K562 (cell line): ENCODE results near the gene NPC1L1. TPM values are rescaled to one million over a fixed set of nuclear protein-coding genes. Genes with fewer than 3 reads are reported as not detected.

ENCODE experiments used
- BCL6 ChIP-seq: fragments of 250-450 bp; sonication (Bioruptor Pico); IDR thresholded peaks from 2 replicates; pipeline ENCODE4 v1.4.0; 2020
- CBFA2T2 ChIP-seq: fragments of 450-650 bp; conservative IDR thresholded peaks from 2 replicates; pipeline ENCODE4 v1.6.1; 2017; ENCODE audit warnings: mild to moderate bottlenecking
- CBX2 ChIP-seq: fragments of 200-600 bp; sonication (generic); IDR thresholded peaks from one replicate; pipeline ENCODE4 v1.6.1; 2012; ENCODE audit warnings: mild to moderate bottlenecking, low read length, inconsistent platforms; ENCODE audit not compliant: insufficient read depth, poor library complexity, severe bottlenecking
- CEBPB ChIP-seq: fragments of 450-650 bp; IDR thresholded peaks from 2 replicates; pipeline ENCODE4 v1.6.1; 2016; ENCODE audit warnings: missing genetic modification characterization, missing compliant biosample characterization
- DNMT1 ChIP-seq: fragments of 450-650 bp; IDR thresholded peaks from 2 replicates; pipeline ENCODE4 v1.6.1; 2016; ENCODE audit warnings: antibody characterized with exemption, mild to moderate bottlenecking
- HSF4 ChIP-seq: fragments of 250-450 bp; sonication (Bioruptor Pico); IDR thresholded peaks from 2 replicates; pipeline ENCODE4 v2.1.2; 2022; ENCODE audit warnings: mild to moderate bottlenecking, moderate library complexity, borderline replicate concordance
- IRF2 ChIP-seq: sonication (generic); formaldehyde crosslinking; IDR thresholded peaks from 2 replicates; pipeline ENCODE4 v1.8.1; 2022; ENCODE audit warnings: mild to moderate bottlenecking, missing genetic modification reagents
- KAT8 ChIP-seq: fragments of 450-650 bp; IDR thresholded peaks from 2 replicates; pipeline ENCODE4 v1.6.1; 2016; ENCODE audit warnings: low read depth, mild to moderate bottlenecking
- NCOA4 ChIP-seq: fragments of 450-650 bp; IDR thresholded peaks from 2 replicates; pipeline ENCODE4 v1.6.1; 2018; ENCODE audit warnings: mild to moderate bottlenecking; ENCODE audit not compliant: partially characterized antibody
- PRPF4 ChIP-seq: fragments of 200-400 bp; formaldehyde crosslinking; IDR thresholded peaks from one replicate; pipeline ENCODE4 v1.6.1; 2017; ENCODE audit warnings: low read length, low read depth, mild to moderate bottlenecking; ENCODE audit not compliant: insufficient read depth, poor library complexity, severe bottlenecking
- PTRF ChIP-seq: fragments of 450-650 bp; IDR thresholded peaks from 2 replicates; pipeline ENCODE4 v1.6.1; 2016; ENCODE audit warnings: mild to moderate bottlenecking, missing genetic modification characterization, missing compliant biosample characterization
- RFX1 ChIP-seq: fragments of 450-650 bp; IDR thresholded peaks from 2 replicates; pipeline ENCODE4 v1.6.1; 2016; ENCODE audit warnings: mild to moderate bottlenecking, moderate library complexity
- SAFB2 ChIP-seq: fragments of 200-400 bp; formaldehyde crosslinking; IDR thresholded peaks from 2 replicates; pipeline ENCODE4 v1.6.1; 2018; ENCODE audit warnings: borderline replicate concordance, low read length, low read depth, moderate library complexity; ENCODE audit not compliant: severe bottlenecking
- SMAD4 ChIP-seq: fragments of 250-450 bp; sonication (Bioruptor Pico); conservative IDR thresholded peaks from 2 replicates; pipeline ENCODE4 v1.8.0; 2021; ENCODE audit warnings: inconsistent platforms, mild to moderate bottlenecking, moderate library complexity
- TCFL5 ChIP-seq: fragments of 250-450 bp; sonication (Bioruptor Pico); conservative IDR thresholded peaks from 2 replicates; pipeline ENCODE4 v1.6.1; 2021; ENCODE audit warnings: mild to moderate bottlenecking, moderate library complexity, matching md5 sums
- ZNF311 ChIP-seq: fragments of 250-450 bp; sonication (Bioruptor Pico); IDR thresholded peaks from 2 replicates; pipeline ENCODE4 v1.4.0; 2020; ENCODE audit warnings: mild to moderate bottlenecking, moderate library complexity
- ZNF354B ChIP-seq: fragments of 250-450 bp; sonication (Bioruptor Pico); IDR thresholded peaks from 2 replicates; pipeline ENCODE4 v1.4.0; 2020
- polyA plus RNA-seq, 8 experiments: library from polyadenylated mRNA; depleted of rRNA in 4 of 8; stranded (reverse) in 5 of 8; unstranded in 3 of 8; fragments of >200 nt; fragmentation: Nextera tagmentation in 2 of 8; fragmentation: Illumina TruSeq in 1 of 8; extraction: Ambion mirVana in 2 of 8; extraction: Trizol in 1 of 8; gene quantifications; 2 replicates each; pipeline versions ENCODE4 v1.2.1 to v1.2.3, GENCODE V29; 2011 to 2014; ENCODE audit warnings: inconsistent platforms in 1 of 8, missing spikeins in 1 of 8
- total RNA-seq, 7 experiments: library from RNA; depleted of rRNA in 6 of 7; stranded (reverse); fragments of >200 nt in 6 of 7; fragmentation: Illumina TruSeq in 2 of 7; extraction: Trizol in 2 of 7; gene quantifications; 2 replicates each; pipeline versions ENCODE4 v1.2.1 to v1.2.3, GENCODE V29; 2011 to 2021; ENCODE audit warnings: low replicate concordance in 1 of 7
- TF ChIP-seq, protein P1 (sequence below): fragments of 450-650 bp; IDR thresholded peaks from 2 replicates; pipeline ENCODE4 v1.6.1; 2018; ENCODE audit not compliant: partially characterized antibody
- TF ChIP-seq, protein P2 (sequence below): sonication (generic); formaldehyde crosslinking; IDR thresholded peaks from 2 replicates; pipeline ENCODE4 v1.8.1; 2023; ENCODE audit warnings: mild to moderate bottlenecking, missing genetic modification reagents
- TF ChIP-seq, protein P3 (sequence below): fragments of 200-800 bp; sonication (Bioruptor generic); IDR thresholded peaks from 2 replicates; pipeline ENCODE4 v1.6.1; 2017; ENCODE audit warnings: missing genetic modification characterization, missing compliant biosample characterization

The NPC1L1 gene
- total and polyA plus RNA-seq, 9 of the 15 experiments (the other 6 are each of a cell fraction or from before 2014, with no cell fraction given): 0.01 to 0.18 (median 0.07) TPM; not detected in 4

DNA sequence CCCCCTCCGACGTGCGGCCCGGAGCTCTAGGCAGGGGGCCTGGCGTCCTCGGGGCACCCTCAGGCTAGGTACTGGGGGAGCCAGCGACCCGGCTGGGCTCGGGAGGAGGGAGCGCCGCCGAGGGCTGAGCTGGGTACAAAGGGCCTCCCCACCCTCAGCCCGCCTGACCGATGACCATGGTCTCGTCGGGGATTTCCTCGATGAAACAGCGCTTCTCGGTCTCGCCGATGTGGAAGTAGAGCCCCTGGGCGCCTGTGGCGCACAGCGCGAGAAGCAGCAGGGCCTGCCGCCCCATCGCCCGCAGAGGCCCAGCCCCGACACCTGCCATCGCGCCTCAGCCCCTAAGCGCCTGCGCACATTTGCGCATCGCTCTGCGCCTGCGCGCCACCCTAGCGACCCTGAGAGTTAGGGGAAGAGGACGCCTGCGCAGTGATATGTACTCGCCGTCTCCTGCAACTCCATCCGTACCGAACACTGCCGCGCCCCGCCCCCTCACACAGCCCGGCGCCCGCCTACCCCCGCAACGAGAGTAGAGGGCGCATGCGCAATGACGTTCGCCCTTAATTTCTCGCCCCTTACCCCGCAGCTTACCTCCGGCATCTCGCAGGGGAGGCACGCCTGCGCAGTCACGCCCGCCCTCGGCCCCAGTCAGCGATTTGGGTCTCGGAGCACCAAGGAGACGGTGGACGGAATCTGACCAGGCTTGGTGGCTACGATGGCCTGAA is 40.9 kb upstream of the NPC1L1 start, which contains the start of gene TMED4 (continued):
- no peak for TF ChIP-seq SAFB2
- TF ChIP-seq TCFL5 (CRISPR knock-in tag): no peak
- TF ChIP-seq, protein P1, sequence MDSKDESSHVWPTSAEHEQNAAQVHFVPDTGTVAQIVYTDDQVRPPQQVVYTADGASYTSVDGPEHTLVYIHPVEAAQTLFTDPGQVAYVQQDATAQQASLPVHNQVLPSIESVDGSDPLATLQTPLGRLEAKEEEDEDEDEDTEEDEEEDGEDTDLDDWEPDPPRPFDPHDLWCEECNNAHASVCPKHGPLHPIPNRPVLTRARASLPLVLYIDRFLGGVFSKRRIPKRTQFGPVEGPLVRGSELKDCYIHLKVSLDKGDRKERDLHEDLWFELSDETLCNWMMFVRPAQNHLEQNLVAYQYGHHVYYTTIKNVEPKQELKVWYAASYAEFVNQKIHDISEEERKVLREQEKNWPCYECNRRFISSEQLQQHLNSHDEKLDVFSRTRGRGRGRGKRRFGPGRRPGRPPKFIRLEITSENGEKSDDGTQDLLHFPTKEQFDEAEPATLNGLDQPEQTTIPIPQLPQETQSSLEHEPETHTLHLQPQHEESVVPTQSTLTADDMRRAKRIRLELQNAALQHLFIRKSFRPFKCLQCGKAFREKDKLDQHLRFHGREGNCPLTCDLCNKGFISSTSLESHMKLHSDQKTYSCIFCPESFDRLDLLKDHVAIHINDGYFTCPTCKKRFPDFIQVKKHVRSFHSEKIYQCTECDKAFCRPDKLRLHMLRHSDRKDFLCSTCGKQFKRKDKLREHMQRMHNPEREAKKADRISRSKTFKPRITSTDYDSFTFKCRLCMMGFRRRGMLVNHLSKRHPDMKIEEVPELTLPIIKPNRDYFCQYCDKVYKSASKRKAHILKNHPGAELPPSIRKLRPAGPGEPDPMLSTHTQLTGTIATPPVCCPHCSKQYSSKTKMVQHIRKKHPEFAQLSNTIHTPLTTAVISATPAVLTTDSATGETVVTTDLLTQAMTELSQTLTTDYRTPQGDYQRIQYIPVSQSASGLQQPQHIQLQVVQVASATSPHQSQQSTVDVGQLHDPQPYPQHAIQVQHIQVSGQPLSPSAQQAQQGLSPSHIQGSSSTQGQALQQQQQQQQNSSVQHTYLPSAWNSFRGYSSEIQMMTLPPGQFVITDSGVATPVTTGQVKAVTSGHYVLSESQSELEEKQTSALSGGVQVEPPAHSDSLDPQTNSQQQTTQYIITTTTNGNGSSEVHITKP: no peak
- TF ChIP-seq CEBPB (tag): no peak
- TF ChIP-seq HSF4 (CRISPR knock-in tag): no peak
- TF ChIP-seq NCOA4: no peak
- TF ChIP-seq PTRF (tag): no peak
- TF ChIP-seq ZNF354B (CRISPR knock-in tag): no peak
- no peak for TF ChIP-seq PRPF4
- TF ChIP-seq SMAD4 (CRISPR knock-in tag): 0 out of 2 replicates have a peak, but pooled peaks have one; percentile 18
- TF ChIP-seq DNMT1: no peak
- TF ChIP-seq BCL6 (CRISPR knock-in tag): no peak
- TF ChIP-seq ZNF311 (CRISPR knock-in tag): no peak
- TF ChIP-seq KAT8: no peak
- TF ChIP-seq, protein P2, sequence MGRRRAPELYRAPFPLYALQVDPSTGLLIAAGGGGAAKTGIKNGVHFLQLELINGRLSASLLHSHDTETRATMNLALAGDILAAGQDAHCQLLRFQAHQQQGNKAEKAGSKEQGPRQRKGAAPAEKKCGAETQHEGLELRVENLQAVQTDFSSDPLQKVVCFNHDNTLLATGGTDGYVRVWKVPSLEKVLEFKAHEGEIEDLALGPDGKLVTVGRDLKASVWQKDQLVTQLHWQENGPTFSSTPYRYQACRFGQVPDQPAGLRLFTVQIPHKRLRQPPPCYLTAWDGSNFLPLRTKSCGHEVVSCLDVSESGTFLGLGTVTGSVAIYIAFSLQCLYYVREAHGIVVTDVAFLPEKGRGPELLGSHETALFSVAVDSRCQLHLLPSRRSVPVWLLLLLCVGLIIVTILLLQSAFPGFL (CRISPR knock-in tag): no peak
- no peak; the same call in 1 of the 2 replicates for TF ChIP-seq RFX1
- no peak for TF ChIP-seq IRF2 (CRISPR knock-in tag)
- TF ChIP-seq, protein P3, sequence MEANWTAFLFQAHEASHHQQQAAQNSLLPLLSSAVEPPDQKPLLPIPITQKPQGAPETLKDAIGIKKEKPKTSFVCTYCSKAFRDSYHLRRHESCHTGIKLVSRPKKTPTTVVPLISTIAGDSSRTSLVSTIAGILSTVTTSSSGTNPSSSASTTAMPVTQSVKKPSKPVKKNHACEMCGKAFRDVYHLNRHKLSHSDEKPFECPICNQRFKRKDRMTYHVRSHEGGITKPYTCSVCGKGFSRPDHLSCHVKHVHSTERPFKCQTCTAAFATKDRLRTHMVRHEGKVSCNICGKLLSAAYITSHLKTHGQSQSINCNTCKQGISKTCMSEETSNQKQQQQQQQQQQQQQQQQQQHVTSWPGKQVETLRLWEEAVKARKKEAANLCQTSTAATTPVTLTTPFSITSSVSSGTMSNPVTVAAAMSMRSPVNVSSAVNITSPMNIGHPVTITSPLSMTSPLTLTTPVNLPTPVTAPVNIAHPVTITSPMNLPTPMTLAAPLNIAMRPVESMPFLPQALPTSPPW: peak; percentile 95
- no peak for TF ChIP-seq CBFA2T2
- no peak for TF ChIP-seq CBX2
